Measurements from ENCODE around the gene BBS1.
"Not testable (repeated sequence)": the region's sequence is repeated elsewhere in the genome, so short reads cannot be mapped to it uniquely, and the experiment has no call there.

Gene BBS1

GRCh38 chr11:66542362-66542761, 31.9 kb downstream of the BBS1 start:
- Histone ChIP-seq H3K27me3 (ENCODE audit: insufficient read depth, low read length) (no peaks in the 10 kb centered on the region), H3K9me3 (ENCODE audit: insufficient read depth, low read depth, low read length) (peaks cover 5% of the 10 kb centered on the region), H3K23ac (ENCODE audit: low read length) (no peak overlapping the region), H2BK120ac (ENCODE audit: insufficient read depth, low read length, poor library complexity) (no peak overlapping the region), H3K27ac (ENCODE audit: low read depth, low read length) (no peak overlapping the region), H2AK5ac (ENCODE audit: low read length) (no peak overlapping the region), H3K9ac (ENCODE audit: low read length) (no peak overlapping the region), H2BK5ac (ENCODE audit: low read depth, low read length, poor library complexity) (no peak overlapping the region), H2AFZ (ENCODE audit: insufficient read depth, low read length, poor library complexity) (no peak overlapping the region), H3K4ac (ENCODE audit: low read depth, low read length) (no peak overlapping the region), H3K4me2 (ENCODE audit: low read length) (no peak overlapping the region), H3K18ac (ENCODE audit: low read length) (no peak overlapping the region), H3K4me1 (ENCODE audit: control insufficient read depth in 1 of 2, insufficient read depth in 2 of 2, low read length in 2 of 2) (peaks cover 3 to 5% of the 10 kb centered on the region in 2 experiments), H4K12ac (ENCODE audit: low read depth, low read length) (no peak overlapping the region), H3K36me3 (ENCODE audit: control insufficient read depth in 1 of 2, insufficient read depth in 2 of 2, low read length in 2 of 2) (peaks cover 5 to 13% of the 10 kb centered on the region in 2 experiments), H2BK12ac (ENCODE audit: low read length) (no peak overlapping the region), H3K79me2 (ENCODE audit: control insufficient read depth, insufficient read depth, low read length, poor library complexity) (peaks cover 5% of the 10 kb centered on the region), H4K8ac (ENCODE audit: low read depth, low read length) (no peak overlapping the region), H3K4me3 (ENCODE audit: low read depth, low read length) (no peak overlapping the region), H4K91ac (ENCODE audit: low read depth, low read length) (no peak overlapping the region), H3K14ac (ENCODE audit: low read length) (no peak overlapping the region), H3K79me1 (ENCODE audit: low read length) (peaks cover 7% of the 10 kb centered on the region)
- DNase-seq = no peak
- no CpG with 5 or more reads among the region's 10 CpGs for WGBS (ENCODE audit: extremely low coverage, insufficient coverage, insufficient read length)

DNA sequence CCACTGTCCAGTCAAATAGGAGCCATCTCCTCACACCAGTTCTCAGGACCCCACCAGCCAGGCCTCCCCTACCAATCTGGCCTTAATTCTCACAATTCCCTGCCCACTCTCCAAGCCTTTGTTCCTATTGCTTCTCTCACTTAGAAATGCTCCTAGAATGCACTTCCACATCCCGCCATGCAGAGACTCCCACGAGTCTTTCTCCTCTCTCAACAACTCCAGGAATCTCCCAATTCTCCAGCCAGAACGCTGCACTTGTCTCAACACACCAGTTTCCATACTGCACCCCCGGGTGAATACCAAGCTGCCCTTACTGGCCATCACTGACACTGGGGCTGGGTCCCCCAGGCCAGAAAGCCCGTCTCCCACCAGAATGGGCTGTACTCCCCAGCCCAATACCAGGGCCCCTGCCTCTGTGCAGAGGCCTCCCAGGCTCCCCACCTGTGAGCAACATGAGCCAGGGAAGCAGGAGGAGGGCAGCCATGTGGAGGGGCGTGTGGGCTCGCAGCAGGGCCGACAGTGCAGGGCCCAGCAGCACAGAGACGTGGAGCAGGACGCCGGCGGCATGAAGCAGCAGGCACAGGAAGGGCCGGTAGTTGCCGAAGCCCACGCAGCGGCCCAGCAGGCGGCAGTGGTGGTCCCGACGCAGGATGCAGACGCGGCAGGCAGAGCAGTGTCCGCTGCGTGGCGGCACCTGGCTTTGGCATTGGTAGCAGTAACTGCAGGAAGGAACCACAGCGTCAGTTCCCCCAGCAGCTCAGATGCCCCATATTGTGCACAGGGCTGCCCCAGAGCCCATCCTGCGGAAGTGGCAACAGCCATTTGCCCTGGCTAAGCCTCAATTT, 33.0 kb downstream of the BBS1 start:
- WGBS (ENCODE audit: extremely low coverage, insufficient coverage, insufficient read length) = no CpG with 5 or more reads among the region's 26 CpGs

GRCh38 chr11:66544952-66545351, 34.5 kb downstream of the BBS1 start:
- not testable (repeated sequence) for H3K79me1 ChIP-seq (ENCODE audit: low read length); H3K36me3 ChIP-seq (ENCODE audit: control insufficient read depth in 1 of 2, insufficient read depth in 2 of 2, low read length in 2 of 2); H3K9me3 ChIP-seq (ENCODE audit: insufficient read depth, low read depth, low read length); H3K27me3 ChIP-seq (ENCODE audit: insufficient read depth, low read length); DNase-seq; H2AK5ac ChIP-seq (ENCODE audit: low read length); H3K4me1 ChIP-seq (ENCODE audit: control insufficient read depth in 1 of 2, insufficient read depth in 2 of 2, low read length in 2 of 2); H2BK12ac ChIP-seq (ENCODE audit: low read length); H4K8ac ChIP-seq (ENCODE audit: low read depth, low read length); H2BK5ac ChIP-seq (ENCODE audit: low read depth, low read length, poor library complexity); H2AFZ ChIP-seq (ENCODE audit: insufficient read depth, low read length, poor library complexity); H2BK120ac ChIP-seq (ENCODE audit: insufficient read depth, low read length, poor library complexity); H3K9ac ChIP-seq (ENCODE audit: low read length); H4K91ac ChIP-seq (ENCODE audit: low read depth, low read length); H3K27ac ChIP-seq (ENCODE audit: low read depth, low read length); H3K79me2 ChIP-seq (ENCODE audit: control insufficient read depth, insufficient read depth, low read length, poor library complexity); H3K4ac ChIP-seq (ENCODE audit: low read depth, low read length); H4K12ac ChIP-seq (ENCODE audit: low read depth, low read length); H3K14ac ChIP-seq (ENCODE audit: low read length); H3K4me3 ChIP-seq (ENCODE audit: low read depth, low read length); H3K23ac ChIP-seq (ENCODE audit: low read length); H3K18ac ChIP-seq (ENCODE audit: low read length)
- peak overlapping the region; percentile 79 for H3K4me2 ChIP-seq (ENCODE audit: low read length)
- no CpG with 5 or more reads among the region's 14 CpGs for WGBS (ENCODE audit: extremely low coverage, insufficient coverage, insufficient read length)

More for the DNA sequence above, 33.0 kb downstream of the BBS1 start:
- H4K91ac ChIP-seq (ENCODE audit: low read depth, low read length) = no peak overlapping the region
- H2BK12ac ChIP-seq (ENCODE audit: low read length) = no peak overlapping the region
- H2AFZ ChIP-seq (ENCODE audit: insufficient read depth, low read length, poor library complexity) = no peak overlapping the region
- H3K27ac ChIP-seq (ENCODE audit: low read depth, low read length) = no peak overlapping the region
- H3K27me3 ChIP-seq (ENCODE audit: insufficient read depth, low read length) = no peaks in the 10 kb centered on the region
- no peak overlapping the region for H3K9ac ChIP-seq (ENCODE audit: low read length)
- peaks cover 5 to 13% of the 10 kb centered on the region in 2 experiments for H3K36me3 ChIP-seq (ENCODE audit: control insufficient read depth in 1 of 2, insufficient read depth in 2 of 2, low read length in 2 of 2)
- H3K79me2 ChIP-seq (ENCODE audit: control insufficient read depth, insufficient read depth, low read length, poor library complexity) = peaks cover 5% of the 10 kb centered on the region
- H3K4me3 ChIP-seq (ENCODE audit: low read depth, low read length) = no peak overlapping the region
- peaks cover 3 to 5% of the 10 kb centered on the region in 2 experiments for H3K4me1 ChIP-seq (ENCODE audit: control insufficient read depth in 1 of 2, insufficient read depth in 2 of 2, low read length in 2 of 2)
- H3K4me2 ChIP-seq (ENCODE audit: low read length) = no peak overlapping the region
- no peak overlapping the region for H4K8ac ChIP-seq (ENCODE audit: low read depth, low read length)
- peaks cover 5% of the 10 kb centered on the region for H3K9me3 ChIP-seq (ENCODE audit: insufficient read depth, low read depth, low read length)
- no peak overlapping the region for H3K14ac ChIP-seq (ENCODE audit: low read length)
- peaks cover 7% of the 10 kb centered on the region for H3K79me1 ChIP-seq (ENCODE audit: low read length)
- no peak overlapping the region for H2AK5ac ChIP-seq (ENCODE audit: low read length)
- H2BK120ac ChIP-seq (ENCODE audit: insufficient read depth, low read length, poor library complexity) = no peak overlapping the region
- no peak overlapping the region for H3K4ac ChIP-seq (ENCODE audit: low read depth, low read length)
- DNase-seq = no peak
- H3K18ac ChIP-seq (ENCODE audit: low read length) = no peak overlapping the region
- no peak overlapping the region for H4K12ac ChIP-seq (ENCODE audit: low read depth, low read length)
- H2BK5ac ChIP-seq (ENCODE audit: low read depth, low read length, poor library complexity) = no peak overlapping the region
- no peak overlapping the region for H3K23ac ChIP-seq (ENCODE audit: low read length)

GRCh38 chr11:66545701-66546367, 35.4 kb downstream of the BBS1 start, which contains the start of gene ZDHHC24:
TSS of gene ZDHHC24 (minus strand) at chr11:66546048. CDS start at chr11:66546003, 45 bp downstream.
- Histone ChIP-seq H4K8ac (ENCODE audit: low read depth, low read length) (peak within 1 kb of the TSS; percentile 95), H2BK120ac (ENCODE audit: insufficient read depth, low read length, poor library complexity) (peak within 1 kb of the TSS; percentile 82), H3K4me1 (ENCODE audit: control insufficient read depth in 1 of 2, insufficient read depth in 2 of 2, low read length in 2 of 2) (peaks cover 3 to 5% of the 10 kb centered on the region in 2 experiments), H3K79me2 (ENCODE audit: control insufficient read depth, insufficient read depth, low read length, poor library complexity) (peaks cover 5% of the 10 kb centered on the region), H2AK5ac (ENCODE audit: low read length) (no peak within 1 kb of the TSS), H3K14ac (ENCODE audit: low read length) (peak within 1 kb of the TSS; percentile 88), H4K12ac (ENCODE audit: low read depth, low read length) (peak within 1 kb of the TSS; percentile 71), H2AFZ (ENCODE audit: insufficient read depth, low read length, poor library complexity) (peak within 1 kb of the TSS; percentile 92), H3K4me3 (ENCODE audit: low read depth, low read length) (peak within 1 kb of the TSS; percentile 92), H2BK5ac (ENCODE audit: low read depth, low read length, poor library complexity) (peak within 1 kb of the TSS; percentile 42), H3K23ac (ENCODE audit: low read length) (no peak within 1 kb of the TSS), H3K27ac (ENCODE audit: low read depth, low read length) (no peak within 1 kb of the TSS), H4K91ac (ENCODE audit: low read depth, low read length) (peak within 1 kb of the TSS; percentile 80), H3K18ac (ENCODE audit: low read length) (peak within 1 kb of the TSS; percentile 85), H3K4me2 (ENCODE audit: low read length) (peak within 1 kb of the TSS; percentile 79), H3K36me3 (ENCODE audit: control insufficient read depth in 1 of 2, insufficient read depth in 2 of 2, low read length in 2 of 2) (peaks cover 5 to 7% of the 10 kb centered on the region in 2 experiments), H3K4ac (ENCODE audit: low read depth, low read length) (peak within 1 kb of the TSS; percentile 29), H3K27me3 (ENCODE audit: insufficient read depth, low read length) (no peaks in the 10 kb centered on the region), H3K9ac (ENCODE audit: low read length) (peak within 1 kb of the TSS; percentile 70), H2BK12ac (ENCODE audit: low read length) (no peak within 1 kb of the TSS), H3K9me3 (ENCODE audit: insufficient read depth, low read depth, low read length) (peaks cover 2% of the 10 kb centered on the region), H3K79me1 (ENCODE audit: low read length) (peaks cover 7% of the 10 kb centered on the region)
- peak; percentile 98 to 99 for DNase-seq
- WGBS (ENCODE audit: extremely low coverage, insufficient coverage, insufficient read length) = no CpG with 5 or more reads among the region's 71 CpGs
